Measurements from ENCODE around the gene FAR1. TPM values are rescaled to one million over a fixed set of nuclear protein-coding genes. Genes with fewer than 3 reads are reported as not detected.

FAR1 gene
- total and polyA plus RNA-seq, 2 experiments from 2014 or later, result 25.4 to 45.2 TPM

- no peaks in the 10 kb centered on the region for H3K27me3 ChIP-seq
- H3K36me3 ChIP-seq, result no peaks in the 10 kb centered on the region
- H3K9me3 ChIP-seq (ENCODE audit: low read depth), result no peaks in the 10 kb centered on the region
- no peak overlapping the region for H3K4me3 ChIP-seq
- H3K27ac ChIP-seq, result no peak overlapping the region
- no peak for TF ChIP-seq CTCF (IDR thresholded peaks at IDR 0.05; ENCODE audit: low read depth, low read length)
- no peaks in the 10 kb centered on the region for H3K4me1 ChIP-seq (ENCODE audit: low read depth)
- no peak for DNase-seq (ENCODE audit: low read depth in 1 of 2, low spot score in 1 of 2)
These were observed 112.7 kb downstream of the FAR1 start for GRCh38 chr11:13781153-13781552.

Other genes with a start within 250 kb of the FAR1 start
- 34.7 and 35.4 TPM in 2 replicates for gene BTBD10, start 205.4 kb upstream of the FAR1 start, total RNA-seq
- 37.8 and 39.0 TPM in 2 replicates for gene BTBD10, start 205.4 kb upstream of the FAR1 start, polyA plus RNA-seq
- gene PTH, start 172.7 kb upstream of the FAR1 start, total RNA-seq, result not detected in 2 replicates
- gene PTH, start 172.7 kb upstream of the FAR1 start, polyA plus RNA-seq, result not detected in 2 replicates

Data from cardiac muscle cell (in vitro differentiated cells and primary cell).